ENCODE measurements around the gene MOCS3. TPM values are rescaled to one million over a fixed set of nuclear protein-coding genes. Genes with fewer than 3 reads are reported as not detected.
A peak's percentile ranks its signal among the peaks of the same experiment; 100 is the strongest.

Gene MOCS3, protein sequence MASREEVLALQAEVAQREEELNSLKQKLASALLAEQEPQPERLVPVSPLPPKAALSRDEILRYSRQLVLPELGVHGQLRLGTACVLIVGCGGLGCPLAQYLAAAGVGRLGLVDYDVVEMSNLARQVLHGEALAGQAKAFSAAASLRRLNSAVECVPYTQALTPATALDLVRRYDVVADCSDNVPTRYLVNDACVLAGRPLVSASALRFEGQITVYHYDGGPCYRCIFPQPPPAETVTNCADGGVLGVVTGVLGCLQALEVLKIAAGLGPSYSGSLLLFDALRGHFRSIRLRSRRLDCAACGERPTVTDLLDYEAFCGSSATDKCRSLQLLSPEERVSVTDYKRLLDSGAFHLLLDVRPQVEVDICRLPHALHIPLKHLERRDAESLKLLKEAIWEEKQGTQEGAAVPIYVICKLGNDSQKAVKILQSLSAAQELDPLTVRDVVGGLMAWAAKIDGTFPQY
- total RNA-seq (2014; rRNA removed; shearing (Covaris generic)), result 6.4 and 6.5 TPM in 2 replicates
- polyA plus RNA-seq (2014; cell fraction: nucleus; rRNA removed), result 5.3 and 7.1 TPM in 2 replicates

DNA sequence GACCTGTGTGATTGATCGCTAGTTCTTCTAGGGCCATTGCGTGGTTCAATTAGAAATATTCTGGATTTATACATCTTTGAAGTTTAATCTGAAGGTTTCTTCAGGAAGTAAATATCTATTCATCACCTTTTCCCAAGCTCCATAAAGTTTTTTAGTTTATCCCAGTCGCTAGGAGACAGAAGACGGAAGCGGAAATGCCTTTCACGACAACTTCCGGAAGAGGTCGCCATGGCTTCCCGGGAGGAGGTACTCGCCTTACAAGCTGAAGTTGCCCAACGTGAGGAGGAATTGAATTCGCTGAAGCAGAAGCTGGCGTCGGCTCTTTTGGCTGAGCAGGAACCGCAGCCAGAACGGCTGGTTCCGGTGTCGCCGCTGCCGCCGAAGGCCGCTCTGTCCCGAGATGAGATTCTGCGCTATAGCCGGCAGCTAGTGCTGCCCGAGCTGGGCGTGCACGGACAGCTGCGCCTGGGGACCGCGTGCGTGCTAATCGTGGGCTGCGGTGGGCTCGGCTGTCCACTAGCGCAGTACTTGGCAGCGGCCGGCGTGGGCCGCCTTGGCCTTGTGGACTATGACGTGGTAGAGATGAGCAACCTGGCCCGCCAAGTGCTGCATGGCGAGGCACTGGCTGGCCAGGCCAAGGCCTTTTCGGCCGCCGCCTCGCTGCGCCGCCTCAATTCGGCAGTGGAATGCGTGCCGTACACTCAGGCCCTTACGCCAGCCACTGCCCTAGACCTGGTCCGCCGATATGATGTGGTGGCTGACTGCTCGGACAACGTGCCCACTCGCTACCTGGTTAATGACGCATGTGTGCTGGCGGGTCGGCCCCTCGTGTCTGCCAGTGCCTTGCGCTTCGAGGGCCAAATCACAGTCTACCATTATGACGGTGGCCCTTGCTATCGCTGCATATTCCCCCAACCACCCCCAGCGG, at the start of gene MOCS3:
Gene MOCS3, plus strand, starts transcription at position 204 of the 928 bp plus-strand sequence. Its CDS starts 25 bp downstream, at position 229.
- DNase-seq (ENCODE audit: extremely low read depth, low read depth), result peak; percentile 88

DNA sequence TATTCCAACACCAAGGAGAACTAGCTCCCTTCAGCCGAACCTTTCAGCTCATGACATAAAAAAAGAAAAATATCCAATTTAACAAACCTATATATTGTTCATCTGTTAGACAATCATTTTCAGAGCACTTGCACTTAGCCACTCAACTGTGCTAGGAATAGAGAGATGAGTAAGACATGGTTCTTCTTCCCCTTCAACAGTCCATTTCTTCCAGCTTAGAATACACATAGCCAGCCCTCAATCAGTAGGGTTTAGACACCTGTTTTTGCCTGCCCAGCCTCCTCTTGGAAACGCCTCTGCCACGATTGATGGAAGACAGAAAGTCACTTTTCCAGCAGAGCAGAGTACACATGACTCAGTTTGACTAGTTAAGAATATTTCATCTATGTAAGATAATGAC, 49.2 kb upstream of the MOCS3 start:
- DNase-seq (ENCODE audit: extremely low read depth, low read depth), result no peak

- no peak for DNase-seq (ENCODE audit: extremely low read depth, low read depth)
These were observed 47.6 kb upstream of the MOCS3 start for GRCh38 chr20:50911030-50911429.

DNA sequence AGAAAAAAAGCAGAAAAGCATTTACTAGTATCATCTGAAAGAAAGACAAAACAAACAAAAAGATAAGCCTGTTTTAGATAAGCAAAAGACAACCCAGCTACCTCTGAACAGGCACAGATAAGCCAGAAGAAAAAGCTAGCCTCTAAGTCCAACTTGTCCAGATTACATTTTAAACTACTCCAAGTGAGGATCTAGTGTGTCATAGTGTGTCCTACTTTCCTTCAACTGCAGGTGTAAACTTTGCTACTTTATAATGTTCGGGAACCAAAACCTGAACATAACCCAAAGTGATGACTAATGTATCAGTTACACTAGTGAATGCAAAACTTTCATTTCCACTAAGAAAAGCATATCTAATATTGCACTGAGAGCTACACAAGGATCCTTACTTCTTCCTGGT, 46.9 kb upstream of the MOCS3 start:
- no peak for DNase-seq (ENCODE audit: extremely low read depth, low read depth)

DNA sequence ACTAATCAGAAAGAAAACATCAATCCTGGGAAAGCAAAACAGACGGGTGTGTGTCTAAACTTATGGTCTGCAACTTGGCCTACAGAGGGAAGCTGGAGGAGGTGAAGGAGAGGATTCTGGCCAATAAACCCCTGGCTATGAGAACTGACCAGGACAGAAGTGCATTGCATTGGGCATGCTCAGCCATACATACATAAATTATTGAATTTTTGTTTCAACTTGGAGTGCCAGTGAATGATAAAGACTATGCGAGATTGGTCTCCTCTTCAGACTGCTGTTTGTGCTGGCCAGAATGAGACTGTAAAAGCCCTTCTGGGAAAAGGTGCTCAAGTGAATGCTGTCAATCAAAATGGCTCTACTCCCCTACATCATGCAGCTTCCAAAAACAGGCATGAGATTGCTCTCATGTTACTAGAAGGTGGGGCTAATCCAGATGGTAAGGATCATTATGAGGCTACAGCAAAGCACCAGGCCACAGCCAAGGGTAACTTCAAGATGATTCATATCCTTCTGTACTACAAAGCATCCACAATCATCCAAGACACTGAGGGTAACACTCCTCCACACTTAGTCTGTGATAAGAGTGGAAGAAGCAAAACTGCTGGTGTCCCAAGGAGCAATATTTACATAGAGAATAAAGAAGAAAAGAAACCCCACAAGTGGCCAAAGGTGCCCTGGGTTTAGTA, 44.8 kb upstream of the MOCS3 start:
- no peak for DNase-seq (ENCODE audit: extremely low read depth, low read depth)

DNA sequence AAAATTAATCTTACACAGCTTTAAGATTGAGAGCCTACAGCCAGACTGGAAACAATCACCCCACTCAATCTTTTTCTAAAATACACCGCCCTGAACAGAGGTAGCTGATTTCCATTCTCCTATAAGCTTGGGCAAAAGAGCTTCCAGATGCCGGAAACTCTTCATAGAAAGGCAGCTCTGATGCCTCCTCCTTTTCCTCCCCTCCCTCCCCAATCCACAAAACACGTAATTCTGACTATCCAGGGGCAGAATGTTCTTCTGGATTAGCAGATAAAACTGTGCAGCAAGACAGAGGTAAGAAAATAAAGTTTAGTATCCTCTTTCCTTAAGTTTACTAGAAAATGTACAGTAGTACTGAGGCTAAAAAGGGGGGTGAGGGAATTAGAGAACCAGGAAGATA, 43.2 kb upstream of the MOCS3 start:
- no peak for DNase-seq (ENCODE audit: extremely low read depth, low read depth)

GRCh38 chr20:50916257-50916656, 42.4 kb upstream of the MOCS3 start:
- DNase-seq (ENCODE audit: extremely low read depth, low read depth), result no peak

DNA sequence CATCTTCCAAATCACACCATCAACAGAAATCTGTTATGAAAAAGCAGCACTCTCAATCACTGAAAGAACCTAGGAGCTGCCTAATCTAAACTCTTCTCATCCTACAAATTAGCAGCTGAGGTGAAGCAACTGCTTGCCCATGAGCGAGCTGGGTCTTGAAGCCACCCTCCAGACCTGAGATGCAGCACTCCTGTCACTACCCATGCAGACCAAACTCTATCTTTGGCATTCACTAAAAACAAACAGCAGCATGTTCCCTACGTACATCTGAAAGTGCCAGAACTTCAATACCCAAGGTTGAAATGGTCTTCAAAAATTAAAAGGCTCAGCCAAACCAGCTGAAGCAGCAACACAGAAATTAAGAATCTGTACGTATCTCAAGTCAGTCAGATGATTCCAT, 41.7 kb upstream of the MOCS3 start:
- no peak for DNase-seq (ENCODE audit: extremely low read depth, low read depth)

GRCh38 chr20:50918403-50918802, 40.2 kb upstream of the MOCS3 start:
- DNase-seq (ENCODE audit: extremely low read depth, low read depth), result no peak

DNA sequence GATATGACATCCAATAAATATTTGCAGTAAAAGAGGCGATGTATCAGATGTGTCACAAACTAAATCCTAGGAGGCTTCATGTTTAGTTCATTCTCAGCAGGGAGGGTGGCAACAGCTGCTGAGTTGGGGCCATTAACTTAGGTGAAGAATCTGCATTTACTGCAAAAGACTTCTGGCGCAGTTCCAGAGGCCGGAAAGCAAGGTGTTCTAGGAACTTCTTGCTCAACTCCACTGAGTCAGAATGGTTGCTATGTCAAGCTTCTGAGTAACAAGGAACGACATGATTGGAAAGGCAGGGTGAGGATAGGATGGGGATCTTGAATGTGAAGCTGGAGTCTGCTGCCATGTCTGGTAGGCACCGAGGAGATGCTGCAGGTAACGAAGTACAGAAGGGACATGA, 39.1 kb upstream of the MOCS3 start:
- no peak for DNase-seq (ENCODE audit: extremely low read depth, low read depth)

DNA sequence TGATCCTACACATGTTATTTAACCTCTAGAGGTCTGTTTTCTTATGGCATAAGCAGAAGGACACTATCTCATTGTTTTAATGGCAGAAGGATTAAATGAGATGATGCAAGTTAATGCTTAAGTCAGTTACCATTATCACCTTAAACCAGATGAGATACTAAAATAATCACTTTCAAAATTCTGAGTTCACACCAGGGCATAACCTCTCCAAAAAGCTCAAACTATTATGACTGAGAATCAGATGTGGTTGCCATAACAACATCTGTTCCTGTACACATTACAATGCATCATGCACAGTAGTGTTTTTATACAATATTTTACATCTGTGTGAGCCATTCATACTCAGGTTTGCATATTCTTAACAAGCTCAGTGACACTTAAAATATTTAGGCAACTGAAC, 37.6 kb upstream of the MOCS3 start:
- DNase-seq (ENCODE audit: extremely low read depth, low read depth), result no peak

DNA sequence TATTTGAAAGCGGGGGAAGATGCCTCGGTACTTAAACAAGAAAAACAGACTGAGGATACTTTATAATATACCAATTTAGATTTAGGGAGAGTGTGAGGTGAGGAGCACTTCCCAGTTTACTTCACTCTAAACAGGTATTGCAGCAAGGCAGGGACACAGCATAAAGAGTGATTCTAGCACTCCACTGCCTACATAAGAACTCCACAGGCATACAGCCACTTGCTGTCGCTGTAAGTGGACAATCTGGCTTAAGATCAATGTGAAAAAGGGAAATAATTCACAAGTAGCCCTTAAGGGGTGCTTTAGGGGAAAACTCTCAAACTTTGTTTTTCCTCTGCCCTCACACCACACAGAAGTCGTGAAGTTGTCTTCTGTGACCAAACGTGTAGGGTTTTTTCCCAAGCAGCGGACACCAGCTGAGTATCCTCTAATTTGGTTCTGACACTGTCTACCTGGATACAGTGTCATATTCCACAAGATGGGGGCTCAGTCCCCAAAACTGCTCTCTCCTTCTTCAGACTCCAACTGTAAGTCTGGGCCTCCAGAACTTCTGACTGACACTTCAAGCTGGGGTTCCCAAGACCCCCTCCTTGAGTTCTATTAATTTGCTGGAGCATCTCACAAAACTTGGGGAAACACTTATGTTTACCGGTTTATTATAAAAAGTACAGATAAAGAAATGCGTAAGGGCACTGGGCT, 36.7 kb upstream of the MOCS3 start:
- no peak for DNase-seq (ENCODE audit: extremely low read depth, low read depth)

GRCh38 chr20:50924261-50924920, 34.2 kb upstream of the MOCS3 start:
- DNase-seq (ENCODE audit: extremely low read depth, low read depth), result no peak

GRCh38 chr20:50926530-50926929, 32.1 kb upstream of the MOCS3 start:
- DNase-seq (ENCODE audit: extremely low read depth, low read depth), result no peak

DNA sequence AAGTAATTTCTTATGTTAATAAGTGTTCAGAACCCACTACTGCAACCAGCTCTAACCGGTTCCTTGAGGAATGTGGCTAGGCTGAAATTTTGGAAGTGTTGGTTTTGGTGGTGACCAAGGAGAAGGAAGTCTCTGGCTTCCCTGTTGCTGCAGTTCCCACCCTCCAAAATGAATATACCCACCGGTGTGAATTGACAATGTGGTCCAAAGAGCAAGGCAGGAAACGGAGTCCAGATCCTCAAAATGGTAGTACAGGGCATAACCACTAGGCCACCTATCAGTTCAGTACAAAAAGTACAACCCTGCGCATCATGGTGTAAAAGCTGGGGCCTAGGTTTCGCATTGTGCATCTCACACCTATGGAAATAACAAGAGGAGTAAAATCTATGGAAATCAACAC, 30.1 kb upstream of the MOCS3 start:
- DNase-seq (ENCODE audit: extremely low read depth, low read depth), result no peak

DNA sequence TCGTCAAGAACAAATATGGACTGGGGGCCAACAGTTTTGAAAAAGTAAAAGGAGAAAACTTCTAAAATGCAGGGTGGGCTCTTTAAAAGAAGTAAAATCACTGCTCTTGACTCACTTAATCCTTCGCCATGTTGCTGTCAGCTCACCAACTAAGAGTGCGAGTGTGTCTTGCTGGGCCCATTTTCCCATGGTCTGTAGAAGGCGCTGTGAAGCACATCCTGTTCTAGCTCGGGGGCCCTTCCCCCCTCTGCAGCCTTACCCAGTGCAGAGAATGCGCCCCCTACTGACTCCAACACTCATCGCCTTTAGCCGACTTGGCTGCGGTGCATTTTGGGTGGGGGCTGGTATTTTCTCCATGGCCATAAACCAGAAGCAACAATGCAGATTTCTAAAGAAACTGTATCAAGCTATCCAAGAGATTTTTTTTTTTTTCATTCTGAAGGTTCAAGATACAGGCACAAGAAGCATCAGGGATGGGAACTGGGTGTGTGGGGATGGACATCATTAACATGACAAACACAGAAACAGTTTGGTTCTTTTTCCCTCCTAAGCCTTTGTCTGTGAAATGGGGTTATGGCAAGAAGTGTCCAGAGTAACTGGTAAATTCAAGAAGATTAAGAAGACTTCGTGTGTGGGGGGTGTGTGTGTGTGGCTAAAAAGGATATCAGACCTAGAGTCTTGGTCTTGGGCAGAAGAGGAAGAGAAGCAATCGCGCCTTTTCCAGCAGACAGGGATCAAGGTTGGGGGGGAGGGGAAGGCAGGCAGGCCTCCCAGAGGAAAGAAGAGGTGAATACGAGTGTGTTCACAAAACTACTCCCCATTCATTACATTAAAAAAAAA, 29.1 kb upstream of the MOCS3 start:
- peak; percentile 92 for DNase-seq (ENCODE audit: extremely low read depth, low read depth)

DNA sequence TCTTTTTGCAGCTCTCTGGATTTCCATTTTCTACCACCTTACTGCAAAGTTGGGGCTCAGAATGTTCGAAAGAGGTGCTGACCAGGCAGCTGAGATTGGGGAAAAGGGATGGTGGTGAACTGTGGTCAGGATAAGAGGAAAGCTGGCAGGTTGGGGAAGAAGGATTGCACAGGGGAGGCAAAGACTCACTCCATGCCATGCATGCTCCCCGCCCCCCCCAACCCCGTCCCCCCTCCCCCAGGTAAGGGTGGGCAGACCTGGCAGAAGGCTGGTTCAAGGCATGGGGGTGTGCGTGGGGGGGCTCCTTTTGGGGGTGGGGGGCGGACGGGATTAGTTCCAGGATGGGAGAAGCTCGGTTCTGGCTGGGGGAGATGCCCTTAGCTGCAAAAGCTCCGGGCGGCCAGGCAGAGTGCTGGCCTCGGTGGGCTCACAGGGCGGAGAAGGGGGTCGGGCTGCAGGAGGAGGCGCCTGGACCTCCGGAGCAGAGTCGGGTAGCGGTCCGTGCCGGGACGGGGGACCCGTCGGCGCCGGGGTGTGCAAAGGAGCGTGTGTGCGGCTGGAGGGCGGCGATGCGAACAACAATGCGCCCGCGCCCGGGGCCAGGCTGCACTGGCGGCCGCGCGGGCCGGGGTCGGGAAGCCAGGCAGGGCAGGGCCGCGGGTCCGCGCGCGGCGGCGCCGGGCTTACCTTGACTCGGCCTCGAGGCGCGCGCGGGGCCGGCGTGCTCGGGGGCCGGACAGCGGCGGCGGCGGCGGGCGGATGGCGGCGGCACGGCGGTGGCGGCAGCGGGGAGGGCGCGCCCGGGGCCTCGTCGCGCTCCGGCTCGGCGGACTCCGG, 28.3 kb upstream of the MOCS3 start:
- DNase-seq (ENCODE audit: extremely low read depth, low read depth), result no peak

DNA sequence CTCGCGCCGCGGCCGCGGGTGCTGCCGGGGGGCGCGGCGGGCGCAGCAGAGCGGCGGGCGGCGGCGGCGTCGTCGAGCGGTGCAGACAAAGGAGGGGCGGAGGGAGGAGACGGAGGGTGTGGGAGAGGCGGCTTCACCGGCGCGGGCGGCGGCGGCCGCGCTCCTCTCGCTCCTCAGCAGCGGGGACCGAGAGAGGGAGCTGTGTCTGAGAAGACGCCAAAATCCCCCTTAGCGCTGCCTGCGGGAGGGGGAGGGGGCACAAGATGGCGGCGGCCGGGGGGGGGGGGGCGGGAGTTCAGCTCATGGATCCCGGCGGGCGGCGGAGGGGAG, 27.7 kb upstream of the MOCS3 start:
- no peak for DNase-seq (ENCODE audit: extremely low read depth, low read depth)

Data from NCI-H460 (cell line).